Activated CD4-positive, alpha-beta T cell treated with anti-CD3 and anti-CD28 coated beads, Interleukin-2, Interleukin-4, amounts not matched to agents 100 ng/mL and 50 ng/mL, durations not matched to agents 16 hours and 8 hours (primary cell): ENCODE results near the gene RNF38.
A peak's percentile ranks its signal among the peaks of the same experiment; 100 is the strongest.
"Not testable (repeated sequence)": the region's sequence is repeated elsewhere in the genome, so short reads cannot be mapped to it uniquely, and the experiment has no call there.

ENCODE experiments used
- DNase-seq: peaks from one replicate; pipeline ENCODE4 v3.0.0-alpha.2; 2020; ENCODE audit warnings: low spot score

The RNF38 gene

GRCh38 chr9:36336131-36336907 lies 63.8 kb downstream of the RNF38 start:
- no peak for DNase-seq

GRCh38 chr9:36332006-36332405 lies 68.1 kb downstream of the RNF38 start:
- no peak for DNase-seq

GRCh38 chr9:36328798-36329411 lies 71.2 kb downstream of the RNF38 start:
- peak; percentile 70 for DNase-seq

GRCh38 chr9:36325081-36325828 lies 74.8 kb downstream of the RNF38 start:
- DNase-seq: no peak

- DNase-seq: peak; percentile 35
These were observed 76.1 kb downstream of the RNF38 start for GRCh38 chr9:36323926-36324325.

GRCh38 chr9:36322462-36322861 lies 77.6 kb downstream of the RNF38 start:
- DNase-seq: no peak

GRCh38 chr9:36321903-36322302 lies 78.2 kb downstream of the RNF38 start:
- DNase-seq: not testable (repeated sequence)

- no peak for DNase-seq
These were observed 79.6 kb downstream of the RNF38 start for GRCh38 chr9:36320466-36320865.

GRCh38 chr9:36319806-36320205 lies 80.3 kb downstream of the RNF38 start:
- no peak for DNase-seq

GRCh38 chr9:36319183-36319582 lies 80.9 kb downstream of the RNF38 start:
- DNase-seq: no peak

GRCh38 chr9:36318212-36318802 lies 81.8 kb downstream of the RNF38 start:
- DNase-seq: no peak

- DNase-seq: no peak
These were observed 82.3 kb downstream of the RNF38 start for GRCh38 chr9:36317766-36318165.

GRCh38 chr9:36316611-36317317 lies 83.3 kb downstream of the RNF38 start:
- DNase-seq: no peak

GRCh38 chr9:36316049-36316448 lies 84.0 kb downstream of the RNF38 start:
- DNase-seq: no peak

GRCh38 chr9:36315283-36315682 lies 84.8 kb downstream of the RNF38 start:
- no peak for DNase-seq

- DNase-seq: no peak
These were observed 85.3 kb downstream of the RNF38 start for GRCh38 chr9:36314740-36315139.

GRCh38 chr9:36306471-36307306 lies 93.4 kb downstream of the RNF38 start:
- peak; percentile 27 for DNase-seq

GRCh38 chr9:36304366-36304765 lies 95.7 kb downstream of the RNF38 start:
- not testable (repeated sequence) for DNase-seq

- DNase-seq: no peak
These were observed 98.8 kb downstream of the RNF38 start for GRCh38 chr9:36301227-36301626.

- DNase-seq: no peak
These were observed 101.5 kb downstream of the RNF38 start for GRCh38 chr9:36298566-36298965.

- DNase-seq: no peak
These were observed 102.3 kb downstream of the RNF38 start for GRCh38 chr9:36297798-36298197.
